Glutamatergic neuron (in vitro differentiated cells): ENCODE measurements around the gene FRMD4B. TPM values are rescaled to one million over a fixed set of nuclear protein-coding genes. Genes with fewer than 3 reads are reported as not detected.

Experiments
- DNase-seq: peaks from one replicate; pipeline ENCODE4 v3.0.0; 2022
- H3K27ac Mint-ChIP-seq: one replicate; pipeline ENCODE4 v1.8.0; 2020; ENCODE audit warnings: mild to moderate bottlenecking, mixed read lengths, inconsistent platforms; ENCODE audit not compliant: unreplicated experiment
- H3K27me3 Mint-ChIP-seq: one replicate; pipeline ENCODE4 v1.8.0; 2020; ENCODE audit warnings: mild to moderate bottlenecking, moderate library complexity, mixed read lengths, inconsistent platforms; ENCODE audit not compliant: unreplicated experiment
- H3K36me3 Mint-ChIP-seq: one replicate; pipeline ENCODE4 v1.8.0; 2020; ENCODE audit warnings: mild to moderate bottlenecking, mixed read lengths, inconsistent platforms; ENCODE audit not compliant: unreplicated experiment
- H3K4me1 Mint-ChIP-seq: one replicate; pipeline ENCODE4 v1.8.0; 2020; ENCODE audit warnings: mild to moderate bottlenecking, low read depth, mixed read lengths, inconsistent platforms; ENCODE audit not compliant: unreplicated experiment
- H3K4me3 Mint-ChIP-seq: one replicate; pipeline ENCODE4 v1.8.0; 2020; ENCODE audit warnings: mild to moderate bottlenecking, mixed read lengths, inconsistent platforms; ENCODE audit not compliant: unreplicated experiment
- H3K9me3 Mint-ChIP-seq: one replicate; pipeline ENCODE4 v1.8.0; 2020; ENCODE audit warnings: mild to moderate bottlenecking, moderate library complexity, mixed read lengths, inconsistent platforms; ENCODE audit not compliant: unreplicated experiment
- total RNA-seq: library from RNA; stranded (reverse); fragmentation: NEBNext Ultra II Directional; extraction: Animal tissue kit (Norgen Biotek cat#: 25700); gene quantifications from one replicate; pipeline ENCODE4 v1.2.1, GENCODE V29; 2021; ENCODE audit not compliant: unreplicated experiment
- TF ChIP-seq, protein P1 (sequence below): fragments of 200-600 bp; sonication (generic); IDR thresholded peaks from one replicate; pipeline ENCODE4 v1.5.0; 2021; ENCODE audit not compliant: partially characterized antibody, unreplicated experiment

The FRMD4B gene
- total RNA-seq, 1 donor from 2014 or later, result 3.9 TPM

DNA sequence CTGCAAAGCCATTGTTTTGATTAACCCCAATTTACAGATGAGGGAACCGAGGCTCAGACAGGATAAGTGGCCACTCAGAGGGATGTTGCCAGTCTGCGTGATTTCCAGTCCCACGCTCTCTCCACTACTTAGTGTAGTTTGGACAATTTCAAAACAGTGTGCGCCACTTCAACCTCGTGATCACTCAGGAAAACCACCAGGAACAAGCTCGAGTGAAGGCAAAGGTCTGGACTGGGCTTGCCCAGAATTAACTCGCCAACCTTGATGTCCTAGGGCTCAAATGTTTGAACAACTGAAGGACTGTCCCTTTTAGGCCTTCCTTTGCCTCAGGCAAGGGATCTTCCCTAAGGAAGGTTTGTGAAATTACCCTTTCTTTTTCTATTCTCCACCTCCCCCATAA is 139.3 kb downstream of the FRMD4B start:
- no peaks in the 10 kb centered on the region for H3K36me3 Mint-ChIP-seq
- no peaks in the 10 kb centered on the region for H3K27me3 Mint-ChIP-seq
- TF ChIP-seq, protein P1, sequence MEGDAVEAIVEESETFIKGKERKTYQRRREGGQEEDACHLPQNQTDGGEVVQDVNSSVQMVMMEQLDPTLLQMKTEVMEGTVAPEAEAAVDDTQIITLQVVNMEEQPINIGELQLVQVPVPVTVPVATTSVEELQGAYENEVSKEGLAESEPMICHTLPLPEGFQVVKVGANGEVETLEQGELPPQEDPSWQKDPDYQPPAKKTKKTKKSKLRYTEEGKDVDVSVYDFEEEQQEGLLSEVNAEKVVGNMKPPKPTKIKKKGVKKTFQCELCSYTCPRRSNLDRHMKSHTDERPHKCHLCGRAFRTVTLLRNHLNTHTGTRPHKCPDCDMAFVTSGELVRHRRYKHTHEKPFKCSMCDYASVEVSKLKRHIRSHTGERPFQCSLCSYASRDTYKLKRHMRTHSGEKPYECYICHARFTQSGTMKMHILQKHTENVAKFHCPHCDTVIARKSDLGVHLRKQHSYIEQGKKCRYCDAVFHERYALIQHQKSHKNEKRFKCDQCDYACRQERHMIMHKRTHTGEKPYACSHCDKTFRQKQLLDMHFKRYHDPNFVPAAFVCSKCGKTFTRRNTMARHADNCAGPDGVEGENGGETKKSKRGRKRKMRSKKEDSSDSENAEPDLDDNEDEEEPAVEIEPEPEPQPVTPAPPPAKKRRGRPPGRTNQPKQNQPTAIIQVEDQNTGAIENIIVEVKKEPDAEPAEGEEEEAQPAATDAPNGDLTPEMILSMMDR, result no peak
- H3K27ac Mint-ChIP-seq, result no peak overlapping the region
- H3K4me3 Mint-ChIP-seq, result no peak overlapping the region
- peaks cover 2% of the 10 kb centered on the region for H3K4me1 Mint-ChIP-seq
- H3K9me3 Mint-ChIP-seq, result no peaks in the 10 kb centered on the region
- DNase-seq, result no peak

- DNase-seq, result no peak
- H3K27me3 Mint-ChIP-seq, result no peaks in the 10 kb centered on the region
- no peak overlapping the region for H3K27ac Mint-ChIP-seq
- no peak overlapping the region for H3K4me3 Mint-ChIP-seq
- TF ChIP-seq, protein P1, result no peak
- H3K4me1 Mint-ChIP-seq, result peaks cover 2% of the 10 kb centered on the region
- no peaks in the 10 kb centered on the region for H3K9me3 Mint-ChIP-seq
- H3K36me3 Mint-ChIP-seq, result no peaks in the 10 kb centered on the region
Observed at GRCh38 chr3:69244039-69244438, 141.8 kb downstream of the FRMD4B start.

DNA sequence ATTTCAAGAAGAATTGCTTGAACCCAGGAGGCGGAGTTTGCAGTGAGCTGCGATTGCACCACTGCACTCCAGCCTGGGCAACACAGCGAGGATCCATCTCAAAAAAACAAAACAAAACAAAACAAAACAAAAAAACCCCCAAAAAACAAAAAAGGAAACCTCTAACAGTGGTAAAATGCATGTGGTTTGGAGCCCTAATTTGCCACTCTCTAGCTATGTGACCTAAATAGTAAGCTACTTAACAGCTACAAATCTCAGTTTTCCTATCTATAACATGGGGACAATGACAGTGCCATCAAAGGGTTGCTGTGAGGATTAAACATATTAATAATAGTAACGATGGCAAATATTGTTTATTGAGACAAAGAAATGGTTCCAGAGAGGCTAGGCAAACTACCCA is 144.1 kb downstream of the FRMD4B start:
- TF ChIP-seq, protein P1, result no peak
- DNase-seq, result no peak
- Mint-ChIP-seq H3K27me3 (no peaks in the 10 kb centered on the region), H3K27ac (no peak overlapping the region), H3K4me3 (no peak overlapping the region), H3K36me3 (no peaks in the 10 kb centered on the region), H3K9me3 (no peaks in the 10 kb centered on the region), H3K4me1 (no peaks in the 10 kb centered on the region)

DNA sequence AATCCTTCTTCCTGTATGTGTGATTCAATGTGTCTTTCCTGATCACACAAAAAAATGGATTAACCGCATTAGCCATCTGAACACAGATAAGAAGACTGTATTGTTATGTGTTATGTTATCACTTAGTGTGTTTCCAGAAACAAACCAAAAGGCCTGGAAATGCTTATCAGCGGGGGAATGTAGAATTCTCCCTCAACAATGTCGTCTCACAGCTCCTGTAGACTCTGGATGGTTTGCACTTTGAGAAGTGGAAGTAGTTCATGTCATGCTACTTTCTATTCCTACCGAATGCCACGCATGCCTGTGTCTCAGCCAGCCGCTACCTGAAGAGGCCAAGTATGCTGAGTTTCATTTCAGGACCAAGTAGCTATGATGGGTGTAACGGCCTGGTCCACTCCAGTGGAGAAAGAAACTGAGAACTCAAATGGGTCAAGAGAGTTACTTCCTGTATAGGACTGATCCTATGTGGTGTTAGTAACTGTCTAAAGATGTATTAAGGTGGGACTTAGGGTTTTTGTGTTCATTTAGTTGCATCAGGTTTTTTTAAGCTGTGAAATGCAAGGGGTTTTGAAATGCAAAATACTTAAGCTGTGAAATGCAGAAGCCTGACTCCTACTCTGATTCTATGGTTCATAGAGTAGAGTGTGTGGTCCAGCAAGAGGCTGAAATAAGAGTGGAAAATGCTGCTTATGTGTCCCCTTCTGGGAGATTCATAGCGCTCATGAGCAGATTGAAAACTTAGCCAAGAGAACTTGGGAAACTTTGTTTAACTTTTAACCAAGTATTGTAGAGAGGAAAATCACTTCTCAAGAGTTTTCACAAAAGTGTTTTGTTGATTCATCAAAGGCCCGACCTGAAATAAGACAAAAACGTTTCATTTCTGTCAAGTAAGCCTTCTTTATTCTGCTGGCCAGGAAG is 145.0 kb downstream of the FRMD4B start:
- no peaks in the 10 kb centered on the region for H3K36me3 Mint-ChIP-seq
- no peak overlapping the region for H3K4me3 Mint-ChIP-seq
- TF ChIP-seq, protein P1, result no peak
- DNase-seq, result no peak
- H3K27ac Mint-ChIP-seq, result no peak overlapping the region
- H3K9me3 Mint-ChIP-seq, result no peaks in the 10 kb centered on the region
- no peaks in the 10 kb centered on the region for H3K27me3 Mint-ChIP-seq
- H3K4me1 Mint-ChIP-seq, result no peaks in the 10 kb centered on the region

- Mint-ChIP-seq H3K9me3 (no peaks in the 10 kb centered on the region), H3K4me1 (no peaks in the 10 kb centered on the region), H3K36me3 (no peaks in the 10 kb centered on the region), H3K27ac (no peak overlapping the region), H3K4me3 (no peak overlapping the region), H3K27me3 (no peaks in the 10 kb centered on the region)
- no peak for DNase-seq
- TF ChIP-seq, protein P1, result no peak
Observed at GRCh38 chr3:69239063-69239462, 146.8 kb downstream of the FRMD4B start.
